CD14-positive monocyte (primary cell): ENCODE data around the gene STAT3. TPM values are rescaled to one million over a fixed set of nuclear protein-coding genes. Genes with fewer than 3 reads are reported as not detected.

Experiments used
- DNase-seq, 3 donors: peaks; one replicate each; pipeline ENCODE4 v3.0.0-alpha.2; 2011 to 2022
- H2AFZ ChIP-seq: 2 replicates; pipeline ENCODE4 v1.6.0; 2012; ENCODE audit warnings: mild to moderate bottlenecking, low read depth, low read length, inconsistent platforms; ENCODE audit not compliant: insufficient read depth, poor library complexity, severe bottlenecking
- H3K27ac ChIP-seq, 2 donors: 1 replicate in 1 of 2; 2 replicates in 1 of 2; pipeline ENCODE4 v1.5.1; 2012 to 2013; ENCODE audit warnings: low read length in 2 of 2, control low read depth in 1 of 2, inconsistent platforms in 1 of 2, low read depth in 1 of 2, mild to moderate bottlenecking in 1 of 2
- H3K27me3 ChIP-seq, 2 donors: one replicate each; pipeline versions ENCODE4 v1.6.0 to v1.6.1; 2011 to 2013; ENCODE audit warnings: low read length in 2 of 2; ENCODE audit not compliant: control insufficient read depth in 2 of 2, insufficient read depth in 2 of 2
- H3K36me3 ChIP-seq, 2 donors: replicated peaks in 1 of 2; 1 replicate in 1 of 2; 2 replicates in 1 of 2; pipeline versions ENCODE4 v1.5.1 to v1.6.1; 2012 to 2013; ENCODE audit warnings: low read length in 2 of 2, control low read depth in 1 of 2, inconsistent platforms in 1 of 2, mild to moderate bottlenecking in 1 of 2; ENCODE audit not compliant: insufficient read depth in 2 of 2, control insufficient read depth in 1 of 2
- H3K4me1 ChIP-seq, 2 donors: 1 replicate in 1 of 2; 2 replicates in 1 of 2; pipeline versions ENCODE4 v1.5.1 to v1.6.1; 2012 to 2013; ENCODE audit warnings: low read length in 2 of 2, control low read depth in 1 of 2, inconsistent platforms in 1 of 2, mild to moderate bottlenecking in 1 of 2, moderate library complexity in 1 of 2; ENCODE audit not compliant: insufficient read depth in 2 of 2, control insufficient read depth in 1 of 2
- H3K4me2 ChIP-seq: replicated peaks from 2 replicates; pipeline ENCODE3; 2012; ENCODE audit warnings: low read length, moderate library complexity, mild to moderate bottlenecking; ENCODE audit not compliant: poor library complexity, severe bottlenecking; ENCODE audit errors: extremely low read depth
- H3K4me3 ChIP-seq, 3 experiments: fragments of 200-600 bp in 1 of 3; sonication (generic) in 1 of 3; replicated peaks in 1 of 3; 1 replicate in 2 of 3; 2 replicates in 1 of 3; pipeline ENCODE4 v1.5.1; 2011 to 2013; ENCODE audit warnings: low read length in 3 of 3, mild to moderate bottlenecking in 3 of 3, control low read depth in 2 of 3, low read depth in 2 of 3, inconsistent platforms in 1 of 3, moderate library complexity in 1 of 3
- H3K79me2 ChIP-seq: 2 replicates; pipeline ENCODE4 v1.6.0; 2012; ENCODE audit warnings: mild to moderate bottlenecking, control low read depth, inconsistent platforms, low read length, moderate library complexity; ENCODE audit not compliant: insufficient read depth
- H3K9ac ChIP-seq: 2 replicates; pipeline ENCODE4 v1.6.0; 2017; ENCODE audit warnings: low read length, mild to moderate bottlenecking; ENCODE audit not compliant: insufficient read depth, poor library complexity, severe bottlenecking
- H3K9me3 ChIP-seq, 2 donors: replicated peaks in 1 of 2; 1 replicate in 1 of 2; 2 replicates in 1 of 2; pipeline versions ENCODE4 v1.5.1 to v1.6.1; 2012 to 2013; ENCODE audit warnings: low read length in 2 of 2, control low read depth in 1 of 2; ENCODE audit not compliant: control insufficient read depth in 1 of 2, insufficient read depth in 1 of 2
- H4K20me1 ChIP-seq: 2 replicates; pipeline ENCODE4 v1.6.0; 2012; ENCODE audit warnings: mild to moderate bottlenecking, low read length, control low read depth, moderate library complexity; ENCODE audit not compliant: insufficient read depth
- H3K27ac Mint-ChIP-seq, 7 donors: one replicate each; pipeline ENCODE4 v1.8.0; 2020; ENCODE audit warnings: mild to moderate bottlenecking in 7 of 7, mixed read lengths in 7 of 7, moderate library complexity in 6 of 7, inconsistent platforms in 2 of 7
- H3K27me3 Mint-ChIP-seq, 3 donors: one replicate each; pipeline ENCODE4 v1.8.0; 2021 to 2022; ENCODE audit warnings: low read depth in 3 of 3, mild to moderate bottlenecking in 3 of 3, mixed read lengths in 3 of 3, moderate library complexity in 3 of 3, inconsistent platforms in 1 of 3
- H3K36me3 Mint-ChIP-seq, 2 donors: one replicate each; pipeline ENCODE4 v1.8.0; 2020; ENCODE audit warnings: mixed read lengths in 2 of 2, inconsistent platforms in 1 of 2, mild to moderate bottlenecking in 1 of 2
- H3K4me1 Mint-ChIP-seq: one replicate; pipeline ENCODE4 v1.8.0; 2020; ENCODE audit warnings: mild to moderate bottlenecking, mixed read lengths
- H3K4me3 Mint-ChIP-seq, 2 donors: one replicate each; pipeline ENCODE4 v1.8.0; 2020; ENCODE audit warnings: mild to moderate bottlenecking in 2 of 2, mixed read lengths in 2 of 2, moderate library complexity in 1 of 2
- H3K9me3 Mint-ChIP-seq, 7 donors: one replicate each; pipeline ENCODE4 v1.8.0; 2020 to 2022; ENCODE audit warnings: mixed read lengths in 7 of 7, mild to moderate bottlenecking in 6 of 7, moderate library complexity in 6 of 7, inconsistent platforms in 2 of 7
- WGBS: methylation state at CpG from one replicate; pipeline ENCODE4 v1.1.5; 2013; ENCODE audit warnings: missing lambda C conversion rate; ENCODE audit not compliant: insufficient coverage; 5-methylcytosine and 5-hydroxymethylcytosine counted together
- intact Hi-C, 2 donors: fragments of 100-400 bp; cut with micrococcal nuclease; formaldehyde crosslinking; loops; one replicate each; pipeline versions ENCODE4 v1.15.0 to v1.15.1; 2023
- polyA plus RNA-seq, 3 donors: library from polyadenylated mRNA; depleted of rRNA in 1 of 3; unstranded in 2 of 3; stranded (reverse) in 1 of 3; fragments of 300-500 nt in 2 of 3; fragments of >200 nt in 1 of 3; fragmentation: Illumina TruSeq in 2 of 3; gene quantifications; 1 replicate in 2 of 3; 2 replicates in 1 of 3; pipeline ENCODE4 v1.2.3, GENCODE V29; 2012 to 2021
- TF ChIP-seq, protein P1 (sequence below): fragments of 200-600 bp; IDR thresholded peaks from one replicate; pipeline ENCODE4 v1.8.0; 2022; ENCODE audit warnings: antibody characterized with exemption, mild to moderate bottlenecking

Gene STAT3
- polyA plus RNA-seq, 3 donors: 73.0 to 155 (median 110) TPM

GRCh38 chr17:42431758-42432161 lies 43.5 kb upstream of the STAT3 start:
- H4K20me1 ChIP-seq: no peaks in the 10 kb centered on the region
- H3K4me1 Mint-ChIP-seq: peaks cover 7% of the 10 kb centered on the region
- no peak overlapping the region for H3K27ac ChIP-seq
- peaks cover 0 to 1% (median 0%) of the 10 kb centered on the region in 7 donors for H3K9me3 Mint-ChIP-seq
- peaks cover 1 to 21% (median 8%) of the 10 kb centered on the region in 3 donors for H3K27me3 Mint-ChIP-seq
- H3K79me2 ChIP-seq: no peaks in the 10 kb centered on the region
- no peak overlapping the region for H3K9ac ChIP-seq
- no peak overlapping the region for H3K4me3 Mint-ChIP-seq
- DNase-seq: no peak
- no peaks in the 10 kb centered on the region for H3K9me3 ChIP-seq
- intact Hi-C loops: no loop called here
- H3K27me3 ChIP-seq: no peaks in the 10 kb centered on the region
- H3K4me2 ChIP-seq: no peak overlapping the region
- H3K4me3 ChIP-seq: no peak overlapping the region
- TF ChIP-seq, protein P1, sequence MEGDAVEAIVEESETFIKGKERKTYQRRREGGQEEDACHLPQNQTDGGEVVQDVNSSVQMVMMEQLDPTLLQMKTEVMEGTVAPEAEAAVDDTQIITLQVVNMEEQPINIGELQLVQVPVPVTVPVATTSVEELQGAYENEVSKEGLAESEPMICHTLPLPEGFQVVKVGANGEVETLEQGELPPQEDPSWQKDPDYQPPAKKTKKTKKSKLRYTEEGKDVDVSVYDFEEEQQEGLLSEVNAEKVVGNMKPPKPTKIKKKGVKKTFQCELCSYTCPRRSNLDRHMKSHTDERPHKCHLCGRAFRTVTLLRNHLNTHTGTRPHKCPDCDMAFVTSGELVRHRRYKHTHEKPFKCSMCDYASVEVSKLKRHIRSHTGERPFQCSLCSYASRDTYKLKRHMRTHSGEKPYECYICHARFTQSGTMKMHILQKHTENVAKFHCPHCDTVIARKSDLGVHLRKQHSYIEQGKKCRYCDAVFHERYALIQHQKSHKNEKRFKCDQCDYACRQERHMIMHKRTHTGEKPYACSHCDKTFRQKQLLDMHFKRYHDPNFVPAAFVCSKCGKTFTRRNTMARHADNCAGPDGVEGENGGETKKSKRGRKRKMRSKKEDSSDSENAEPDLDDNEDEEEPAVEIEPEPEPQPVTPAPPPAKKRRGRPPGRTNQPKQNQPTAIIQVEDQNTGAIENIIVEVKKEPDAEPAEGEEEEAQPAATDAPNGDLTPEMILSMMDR: no peak
- no peaks in the 10 kb centered on the region for H3K36me3 Mint-ChIP-seq
- peaks cover 4 to 6% of the 10 kb centered on the region in 2 donors for H3K4me1 ChIP-seq
- H2AFZ ChIP-seq: no peak overlapping the region
- H3K27ac Mint-ChIP-seq: no peak overlapping the region
- 16% methylated on average over 2 of the region's 3 CpGs for WGBS
- no peaks in the 10 kb centered on the region for H3K36me3 ChIP-seq

GRCh38 chr17:42429726-42430447 lies 41.6 kb upstream of the STAT3 start:
- Histone ChIP-seq H3K27me3 (peaks cover 0 to 6% of the 10 kb centered on the region in 2 donors), H3K4me2 (no peak overlapping the region), H3K4me3 (no peak overlapping the region), H3K79me2 (no peaks in the 10 kb centered on the region), H3K27ac (no peak overlapping the region), H3K36me3 (no peaks in the 10 kb centered on the region), H3K4me1 (peaks cover 4 to 6% of the 10 kb centered on the region in 2 donors), H2AFZ (no peak overlapping the region), H4K20me1 (no peaks in the 10 kb centered on the region), H3K9ac (no peak overlapping the region), H3K9me3 (no peaks in the 10 kb centered on the region)
- no peak overlapping the region for H3K4me3 Mint-ChIP-seq
- H3K4me1 Mint-ChIP-seq: peaks cover 7% of the 10 kb centered on the region
- H3K9me3 Mint-ChIP-seq: peaks cover 0 to 2% (median 0%) of the 10 kb centered on the region in 7 donors
- TF ChIP-seq, protein P1: no peak
- H3K27ac Mint-ChIP-seq: no peak overlapping the region
- peaks cover 15 to 37% (median 22%) of the 10 kb centered on the region in 3 donors for H3K27me3 Mint-ChIP-seq
- DNase-seq: no peak
- intact Hi-C loops: loop anchor here (5.0 to 10.0 kb wide), 3 partner anchors 32 to 87 kb away; no protein-coding TSS in a partner anchor
- WGBS: 100% methylated on average over 1 of the region's 3 CpGs
- H3K36me3 Mint-ChIP-seq: no peaks in the 10 kb centered on the region
